ENCODE measurements around the gene NCAM2. TPM values are rescaled to one million over a fixed set of nuclear protein-coding genes. Genes with fewer than 3 reads are reported as not detected.

The NCAM2 gene
- total RNA-seq, 1 donor from 2014 or later = 0.84 TPM

DNA sequence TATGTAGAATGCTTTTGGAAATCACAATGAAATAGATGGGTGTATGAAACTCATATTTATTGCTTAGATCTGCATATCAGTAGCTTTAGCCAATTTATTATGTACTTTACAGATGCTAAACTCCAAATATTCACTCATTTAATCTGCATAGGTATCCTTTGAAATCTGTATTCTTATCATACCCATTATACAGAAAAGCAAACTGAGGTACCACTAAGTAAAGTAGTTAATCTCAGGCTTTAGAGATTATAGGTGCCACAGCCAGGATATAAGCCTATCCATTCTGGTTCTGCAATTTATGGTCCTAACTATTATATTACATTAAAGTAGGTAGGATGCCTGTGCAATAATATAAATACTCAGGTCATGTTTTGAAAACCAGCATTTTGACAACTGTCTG, 369.4 kb downstream of the NCAM2 start:
- Mint-ChIP-seq H3K4me3 (no peak overlapping the region), H3K36me3 (no peaks in the 10 kb centered on the region), H3K9me3 (peaks cover 3% of the 10 kb centered on the region), H3K4me1 (peaks cover 14% of the 10 kb centered on the region), H3K27me3 (ENCODE audit: insufficient read depth, low read depth) (peaks cover 3% of the 10 kb centered on the region), H3K27ac (no peak overlapping the region)
- Histone ChIP-seq H3K9me3 (ENCODE audit: low read depth) (no peaks in the 10 kb centered on the region), H3K27me3 (no peaks in the 10 kb centered on the region), H2AFZ (replicated peaks) (no peak overlapping the region), H3K27ac (no peak overlapping the region), H3K9ac (no peak overlapping the region), H3K4me3 (no peak overlapping the region), H3F3A (ENCODE audit: low read depth) (peaks cover 14% of the 10 kb centered on the region), H3K4me2 (no peak overlapping the region), H3K4me1 (peaks cover 27% of the 10 kb centered on the region), H3K36me3 (no peaks in the 10 kb centered on the region), H3K79me2 (ENCODE audit: low read depth) (no peaks in the 10 kb centered on the region), H4K20me1 (ENCODE audit: low read depth) (no peaks in the 10 kb centered on the region)
- DNase-seq (ENCODE audit: low spot score) = no peak
- TF ChIP-seq, protein P1, sequence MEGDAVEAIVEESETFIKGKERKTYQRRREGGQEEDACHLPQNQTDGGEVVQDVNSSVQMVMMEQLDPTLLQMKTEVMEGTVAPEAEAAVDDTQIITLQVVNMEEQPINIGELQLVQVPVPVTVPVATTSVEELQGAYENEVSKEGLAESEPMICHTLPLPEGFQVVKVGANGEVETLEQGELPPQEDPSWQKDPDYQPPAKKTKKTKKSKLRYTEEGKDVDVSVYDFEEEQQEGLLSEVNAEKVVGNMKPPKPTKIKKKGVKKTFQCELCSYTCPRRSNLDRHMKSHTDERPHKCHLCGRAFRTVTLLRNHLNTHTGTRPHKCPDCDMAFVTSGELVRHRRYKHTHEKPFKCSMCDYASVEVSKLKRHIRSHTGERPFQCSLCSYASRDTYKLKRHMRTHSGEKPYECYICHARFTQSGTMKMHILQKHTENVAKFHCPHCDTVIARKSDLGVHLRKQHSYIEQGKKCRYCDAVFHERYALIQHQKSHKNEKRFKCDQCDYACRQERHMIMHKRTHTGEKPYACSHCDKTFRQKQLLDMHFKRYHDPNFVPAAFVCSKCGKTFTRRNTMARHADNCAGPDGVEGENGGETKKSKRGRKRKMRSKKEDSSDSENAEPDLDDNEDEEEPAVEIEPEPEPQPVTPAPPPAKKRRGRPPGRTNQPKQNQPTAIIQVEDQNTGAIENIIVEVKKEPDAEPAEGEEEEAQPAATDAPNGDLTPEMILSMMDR (IDR thresholded peaks at IDR 0.05) = no peak
- TF ChIP-seq EZH2phosphoT487 (IDR thresholded peaks at IDR 0.05) (no peak), EZH2 (IDR thresholded peaks at IDR 0.05) (no peak)

DNA sequence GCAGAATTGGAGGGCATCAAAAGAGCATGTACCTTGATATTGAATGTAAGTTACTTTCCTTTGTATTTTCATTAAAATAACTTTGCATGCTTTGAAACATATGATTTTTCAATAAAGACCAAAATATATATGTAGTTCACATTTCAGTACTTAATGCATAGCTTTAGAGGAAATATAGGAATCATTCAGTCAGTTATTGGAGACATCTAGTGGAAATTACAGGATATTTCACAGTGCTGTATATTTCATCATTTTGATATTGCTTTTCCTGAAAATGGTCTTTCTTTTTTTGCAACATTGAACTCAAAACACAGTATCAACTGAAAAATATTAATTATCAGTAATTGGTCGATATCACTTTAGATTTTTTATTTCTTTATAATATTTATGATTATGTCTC, 375.8 kb downstream of the NCAM2 start:
- H3K9ac ChIP-seq = no peak overlapping the region
- DNase-seq (ENCODE audit: low spot score) = no peak
- no peak overlapping the region for H3K4me3 Mint-ChIP-seq
- H3K4me3 ChIP-seq = no peak overlapping the region
- H3K36me3 Mint-ChIP-seq = no peaks in the 10 kb centered on the region
- H3K27me3 Mint-ChIP-seq (ENCODE audit: insufficient read depth, low read depth) = peaks cover 3% of the 10 kb centered on the region
- no peaks in the 10 kb centered on the region for H3K9me3 ChIP-seq (ENCODE audit: low read depth)
- H3F3A ChIP-seq (ENCODE audit: low read depth) = no peaks in the 10 kb centered on the region
- H3K27ac Mint-ChIP-seq = no peak overlapping the region
- H3K4me1 Mint-ChIP-seq = no peaks in the 10 kb centered on the region
- no peaks in the 10 kb centered on the region for H3K4me1 ChIP-seq
- no peak overlapping the region for H3K4me2 ChIP-seq
- H3K36me3 ChIP-seq = no peaks in the 10 kb centered on the region
- peaks cover 2% of the 10 kb centered on the region for H3K9me3 Mint-ChIP-seq
- no peak overlapping the region for H2AFZ ChIP-seq (replicated peaks)
- H3K27me3 ChIP-seq = no peaks in the 10 kb centered on the region
- H4K20me1 ChIP-seq (ENCODE audit: low read depth) = no peaks in the 10 kb centered on the region
- TF ChIP-seq EZH2 (IDR thresholded peaks at IDR 0.05) = no peak
- TF ChIP-seq, protein P1 (IDR thresholded peaks at IDR 0.05) = no peak
- no peak for TF ChIP-seq EZH2phosphoT487 (IDR thresholded peaks at IDR 0.05)
- H3K27ac ChIP-seq = no peak overlapping the region
- no peaks in the 10 kb centered on the region for H3K79me2 ChIP-seq (ENCODE audit: low read depth)

DNA sequence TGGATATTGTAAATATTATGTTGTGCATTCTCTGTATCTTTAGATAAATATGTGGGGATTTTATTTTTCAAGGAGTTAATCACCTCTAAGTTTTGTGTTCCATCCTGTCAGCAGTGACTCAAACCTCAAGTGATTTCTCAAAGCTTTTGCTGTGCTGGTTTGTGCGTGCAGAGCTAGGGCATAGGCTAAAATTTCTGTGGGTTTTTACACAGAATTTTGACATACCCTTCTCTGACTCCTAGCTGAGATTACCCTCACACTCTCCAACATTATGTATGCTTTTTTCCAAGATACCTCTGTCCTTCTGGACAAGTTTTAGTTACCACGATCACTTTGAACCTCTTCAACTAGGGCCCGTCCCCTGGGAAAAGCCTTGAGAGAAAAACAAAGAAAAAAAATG, 384.9 kb downstream of the NCAM2 start:
- Histone ChIP-seq H3K9ac (no peak overlapping the region), H3K4me3 (no peak overlapping the region), H3K9me3 (ENCODE audit: low read depth) (no peaks in the 10 kb centered on the region), H3K36me3 (no peaks in the 10 kb centered on the region), H4K20me1 (ENCODE audit: low read depth) (no peaks in the 10 kb centered on the region), H2AFZ (replicated peaks) (peak overlapping the region; percentile 41), H3K4me2 (no peak overlapping the region), H3K27ac (no peak overlapping the region), H3K27me3 (no peaks in the 10 kb centered on the region), H3K79me2 (ENCODE audit: low read depth) (no peaks in the 10 kb centered on the region), H3K4me1 (no peaks in the 10 kb centered on the region), H3F3A (ENCODE audit: low read depth) (no peaks in the 10 kb centered on the region)
- H3K4me1 Mint-ChIP-seq = no peaks in the 10 kb centered on the region
- H3K4me3 Mint-ChIP-seq = no peak overlapping the region
- no peak for DNase-seq (ENCODE audit: low spot score)
- no peak overlapping the region for H3K27ac Mint-ChIP-seq
- H3K9me3 Mint-ChIP-seq = no peaks in the 10 kb centered on the region
- TF ChIP-seq EZH2phosphoT487 (IDR thresholded peaks at IDR 0.05) (no peak), EZH2 (IDR thresholded peaks at IDR 0.05) (no peak)
- TF ChIP-seq, protein P1 (IDR thresholded peaks at IDR 0.05) = no peak
- H3K36me3 Mint-ChIP-seq = no peaks in the 10 kb centered on the region
- H3K27me3 Mint-ChIP-seq (ENCODE audit: insufficient read depth, low read depth) = no peaks in the 10 kb centered on the region

All from neural progenitor cell (in vitro differentiated cells).